Measurements from ENCODE around the gene ARL3.
"Not testable (repeated sequence)": the region's sequence is repeated elsewhere in the genome, so short reads cannot be mapped to it uniquely, and the experiment has no call there.

Gene ARL3

DNA sequence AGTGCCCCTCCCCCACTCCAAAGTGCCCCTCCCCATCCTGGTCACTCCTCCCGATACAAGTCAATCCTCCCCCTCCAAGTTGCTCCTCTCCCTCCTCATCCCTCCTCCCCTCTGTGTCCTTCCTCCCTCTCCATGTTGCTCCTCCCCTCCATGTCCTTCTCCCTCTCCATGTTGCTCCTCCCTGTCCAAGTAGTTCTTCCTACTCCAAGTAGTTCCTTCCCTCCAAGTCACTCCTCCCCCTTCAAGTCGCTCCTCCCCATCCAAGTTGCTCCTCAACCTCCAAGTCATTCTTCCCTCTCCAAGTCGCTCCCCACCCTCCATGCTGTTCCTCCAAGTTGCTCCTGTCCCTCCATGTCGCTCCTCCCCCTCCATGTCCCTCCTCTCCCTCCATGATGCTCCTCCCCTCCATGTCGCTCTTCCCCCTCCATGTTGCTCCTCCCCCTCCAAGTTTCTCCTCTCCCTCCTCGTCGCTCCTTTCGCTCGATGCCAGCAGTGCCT, 20.9 kb upstream of the ARL3 start:
- DNase-seq: no peak

DNA sequence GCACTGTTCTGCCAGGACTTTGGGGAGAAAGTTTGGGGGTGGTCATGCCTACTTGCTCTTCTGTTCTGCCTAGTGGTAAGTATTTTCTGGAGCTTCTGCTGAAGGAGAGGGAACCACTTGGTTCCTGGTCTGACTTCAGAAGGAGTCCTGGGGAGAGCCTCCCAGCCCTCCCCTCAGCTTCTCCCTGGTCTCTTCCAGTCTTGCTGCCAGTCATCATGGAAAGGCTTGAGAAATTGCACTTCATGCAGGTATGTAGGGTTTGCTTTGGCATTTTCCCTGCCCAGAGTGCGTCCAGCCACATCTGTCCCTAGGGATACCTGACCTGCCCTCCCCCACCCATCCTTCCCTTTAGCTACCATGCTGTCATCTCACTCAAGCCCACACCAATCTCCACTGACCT, 18.5 kb upstream of the ARL3 start:
- no peak for DNase-seq

DNA sequence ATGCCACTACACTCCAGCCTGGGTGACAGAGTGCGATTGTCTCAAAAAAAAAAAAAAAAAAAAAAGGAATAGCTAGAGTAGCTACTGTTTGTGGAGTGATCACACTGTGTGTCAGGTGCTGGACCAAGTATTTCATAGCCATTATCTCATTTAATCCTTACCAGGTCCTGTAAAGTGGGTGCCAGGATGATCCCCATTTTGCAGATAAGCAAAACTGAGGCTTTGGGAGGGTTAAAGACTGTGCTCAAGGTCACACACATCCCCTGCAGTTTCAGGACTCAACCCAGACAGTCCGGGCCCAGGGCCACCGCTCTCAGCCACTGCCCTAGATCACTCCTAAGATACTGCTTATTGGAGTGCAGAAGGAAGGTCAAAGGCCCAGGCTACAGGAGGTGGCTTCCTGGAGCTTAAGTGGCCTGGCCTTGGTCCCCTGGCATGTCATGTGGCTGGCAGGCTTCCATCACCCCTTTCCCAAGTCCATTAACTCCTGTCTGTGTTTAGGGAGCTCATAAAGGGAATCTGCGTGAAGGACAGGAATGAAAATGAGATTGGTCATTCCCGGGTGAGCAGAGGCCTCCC, 17.1 kb upstream of the ARL3 start:
- DNase-seq: no peak

DNA sequence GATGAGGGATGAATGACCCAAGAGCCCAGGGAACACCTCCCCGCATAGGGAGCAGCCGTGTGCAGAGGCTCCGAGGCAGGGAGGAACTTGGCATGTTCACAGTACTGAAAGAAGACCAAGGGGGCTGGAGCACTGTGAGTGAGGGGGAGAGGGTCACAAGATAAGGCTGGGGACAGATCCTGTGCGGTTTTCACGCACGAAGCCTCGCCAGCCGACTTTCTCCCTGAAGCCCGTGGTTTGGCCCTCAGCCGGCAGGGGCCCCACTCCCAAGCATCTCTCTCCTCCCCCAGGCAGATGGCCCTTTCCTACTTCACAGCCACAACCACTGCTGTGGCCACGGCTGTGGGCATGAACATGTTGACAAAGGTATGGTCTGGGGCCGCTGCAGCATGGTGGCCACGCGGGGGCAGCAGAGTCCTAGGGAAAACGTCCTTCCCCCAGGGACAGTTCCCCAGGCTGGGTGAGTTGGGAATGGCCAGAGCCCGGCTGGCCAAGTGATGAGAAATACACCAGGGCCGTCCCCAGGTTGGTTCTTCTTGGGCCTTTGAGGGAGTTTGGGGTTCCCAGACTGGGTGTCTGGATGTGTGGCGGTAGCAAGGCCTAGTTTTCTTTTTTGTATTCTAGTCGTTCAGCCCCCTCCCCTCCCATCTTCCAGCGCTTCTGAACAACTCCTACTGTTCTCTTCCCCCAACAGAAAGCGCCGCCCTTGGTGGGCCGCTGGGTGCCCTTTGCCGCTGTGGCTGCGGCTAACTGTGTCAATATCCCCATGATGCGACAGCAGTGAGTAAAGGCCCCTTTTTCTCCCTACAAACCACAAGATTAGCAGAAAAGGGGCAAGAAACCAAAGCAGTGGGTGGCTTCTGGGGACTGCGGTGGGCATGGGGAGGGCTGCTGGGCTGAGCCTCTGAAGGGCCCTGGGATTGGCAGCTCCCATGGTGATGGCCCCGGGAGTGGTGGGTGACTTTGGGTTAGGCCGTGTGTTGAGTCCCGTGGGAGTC, 15.1 kb upstream of the ARL3 start:
- peak; percentile 61 to 72 for DNase-seq

DNA sequence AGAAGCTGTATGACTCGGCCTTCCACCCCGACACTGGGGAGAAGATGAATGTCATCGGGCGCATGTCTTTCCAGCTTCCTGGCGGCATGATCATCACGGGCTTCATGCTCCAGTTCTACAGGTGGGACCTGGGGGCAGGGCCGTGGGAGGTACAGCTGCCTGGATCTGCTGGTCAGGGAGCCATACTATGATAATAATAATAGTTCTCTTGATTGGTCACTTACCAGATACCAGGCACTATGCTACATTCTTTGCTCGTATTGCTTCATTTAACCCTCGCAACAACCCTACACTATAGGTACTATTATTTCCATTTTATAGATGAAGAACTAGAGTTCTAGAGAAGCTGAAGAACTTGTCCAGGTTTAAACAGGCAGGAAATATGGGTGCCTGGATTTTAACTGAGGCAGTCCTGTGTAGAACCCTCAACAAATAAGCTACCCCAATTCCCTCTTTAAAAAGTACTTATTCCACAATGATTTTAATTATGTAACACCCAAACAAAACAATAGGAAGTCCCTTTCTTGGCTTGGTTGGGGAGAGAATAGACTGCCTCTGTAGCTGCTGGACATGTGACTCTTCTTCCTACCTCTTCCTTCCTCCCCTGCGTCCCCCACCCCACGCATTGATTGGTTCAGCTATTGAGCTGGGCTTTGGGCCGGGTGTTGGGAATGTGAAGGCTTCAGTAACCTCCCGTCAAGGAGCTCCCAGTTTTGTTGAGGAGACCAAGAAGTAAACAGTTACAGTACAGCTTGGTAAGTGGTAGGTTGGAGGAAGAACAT, 13.0 kb upstream of the ARL3 start:
- DNase-seq: no peak

DNA sequence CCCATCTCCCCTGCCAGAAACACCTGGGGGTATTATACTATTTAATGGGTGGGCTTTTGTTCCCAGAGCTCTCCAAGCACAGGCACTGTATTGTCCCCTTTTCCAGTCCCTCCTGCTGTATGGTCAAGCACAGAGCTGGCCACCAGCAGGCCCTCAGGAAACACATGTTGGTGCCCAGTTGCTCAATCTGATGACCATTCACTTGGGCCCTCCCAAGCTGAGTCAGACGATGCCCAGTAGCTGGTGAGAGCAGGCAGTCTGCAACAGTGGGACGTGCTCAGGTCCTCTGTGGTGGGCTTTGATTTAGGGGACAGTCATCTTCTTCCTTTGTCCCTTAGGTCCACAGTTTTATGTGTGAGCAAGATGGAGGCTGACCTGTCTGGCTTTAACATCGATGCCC, 12.1 kb upstream of the ARL3 start:
- no peak for DNase-seq

DNA sequence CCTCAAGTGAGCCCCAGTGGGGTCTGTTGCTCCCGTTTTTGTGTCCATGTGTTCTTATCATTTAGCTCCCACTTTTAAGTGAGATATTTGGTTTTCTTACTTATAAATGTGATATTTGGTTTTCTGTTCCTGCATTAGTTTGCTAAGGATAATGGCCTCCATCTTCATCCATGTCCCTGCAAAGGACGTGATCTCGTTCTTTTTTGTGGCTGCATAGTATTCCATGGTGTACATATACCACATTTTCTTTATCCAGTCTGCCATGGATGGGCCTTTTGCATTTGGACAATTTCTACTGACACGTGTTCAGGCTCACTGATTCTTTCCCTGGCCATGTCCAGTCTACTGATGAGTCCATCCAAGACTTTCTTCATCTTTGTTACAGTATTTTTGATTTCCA, 9.8 kb upstream of the ARL3 start:
- no peak for DNase-seq

DNA sequence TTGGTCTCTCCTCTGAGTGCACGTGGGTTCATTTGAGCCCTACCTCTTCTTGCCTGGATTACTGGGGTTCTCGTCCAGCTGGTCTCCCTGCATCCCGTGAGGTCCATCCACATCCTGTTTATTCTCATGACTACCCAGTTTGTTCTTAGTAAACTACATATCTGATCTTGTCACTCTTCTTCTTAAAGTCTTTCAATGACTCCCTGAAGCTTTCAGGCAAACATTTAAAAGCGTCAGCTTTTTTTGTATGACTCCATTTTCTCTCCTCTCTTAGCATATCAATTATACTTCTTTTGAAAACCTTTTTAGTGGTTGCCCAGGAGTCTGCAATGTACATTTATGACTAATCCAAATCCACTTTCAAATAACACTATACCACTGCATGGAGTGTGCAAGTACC, 7.8 kb upstream of the ARL3 start:
- DNase-seq: no peak

DNA sequence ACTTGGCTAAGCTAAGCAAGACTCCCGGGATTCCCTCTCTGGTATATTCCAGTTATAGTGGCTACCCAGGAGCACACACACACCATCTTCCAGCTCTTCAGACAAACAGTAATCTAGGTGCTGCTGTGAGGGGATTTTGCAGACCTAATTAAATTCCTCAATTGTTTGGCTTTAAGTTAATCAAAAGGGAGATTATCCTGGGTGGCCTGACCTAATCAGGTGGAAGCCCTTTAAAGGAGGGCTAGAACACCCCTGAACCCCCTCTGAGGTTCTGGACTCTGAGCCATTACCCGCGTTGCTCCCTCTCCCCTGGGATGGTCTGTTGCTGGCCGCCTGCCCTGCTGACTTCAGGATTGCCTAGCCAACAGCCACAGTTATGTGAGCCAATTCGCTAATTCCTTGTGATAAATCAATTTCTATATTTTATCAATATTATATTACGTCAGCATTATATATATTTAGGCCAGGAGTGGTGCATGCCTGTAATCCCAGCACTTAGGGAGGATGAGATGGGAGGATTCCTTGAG, 6.6 kb upstream of the ARL3 start:
- no peak for DNase-seq

DNA sequence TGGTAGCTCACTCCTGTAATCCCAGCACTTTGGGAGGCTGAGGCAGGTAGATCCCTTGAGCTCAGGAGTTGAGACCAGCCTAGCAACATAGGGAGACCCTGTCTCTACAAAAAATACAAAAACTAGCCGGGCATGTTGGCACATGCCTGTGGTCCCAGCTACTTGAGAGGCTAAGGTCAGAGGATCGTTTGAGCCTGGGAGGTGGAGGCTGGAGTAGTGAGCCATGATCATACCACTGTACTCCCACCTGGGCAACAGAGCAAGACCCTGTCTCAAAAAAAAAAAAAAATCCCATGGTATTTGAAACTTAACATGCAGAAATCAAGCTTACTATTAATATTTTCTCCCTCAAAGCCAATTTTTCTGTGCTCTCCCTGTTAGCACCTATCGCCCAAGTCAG, 6.1 kb upstream of the ARL3 start:
- no peak for DNase-seq

DNA sequence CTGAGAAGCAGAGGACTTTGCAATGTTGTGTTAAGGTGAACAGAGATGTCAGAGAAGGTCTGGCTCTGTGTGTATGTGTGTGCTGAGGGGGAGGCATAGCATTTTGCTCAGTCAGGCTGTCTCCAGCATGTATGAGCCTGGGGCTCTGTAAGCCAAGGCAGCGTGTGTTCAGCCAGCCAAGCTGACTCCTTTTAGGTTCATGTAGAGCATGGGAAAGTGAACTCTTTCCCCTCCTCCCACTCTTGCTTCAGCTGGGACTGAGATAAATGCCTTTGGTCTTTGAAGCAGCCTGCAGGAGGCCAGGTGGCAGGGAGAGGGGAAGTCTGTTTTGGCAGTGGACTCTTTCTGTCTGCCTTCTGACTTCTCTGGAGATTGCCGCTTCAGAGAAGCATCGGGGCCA, 4.0 kb upstream of the ARL3 start:
- no peak for DNase-seq

DNA sequence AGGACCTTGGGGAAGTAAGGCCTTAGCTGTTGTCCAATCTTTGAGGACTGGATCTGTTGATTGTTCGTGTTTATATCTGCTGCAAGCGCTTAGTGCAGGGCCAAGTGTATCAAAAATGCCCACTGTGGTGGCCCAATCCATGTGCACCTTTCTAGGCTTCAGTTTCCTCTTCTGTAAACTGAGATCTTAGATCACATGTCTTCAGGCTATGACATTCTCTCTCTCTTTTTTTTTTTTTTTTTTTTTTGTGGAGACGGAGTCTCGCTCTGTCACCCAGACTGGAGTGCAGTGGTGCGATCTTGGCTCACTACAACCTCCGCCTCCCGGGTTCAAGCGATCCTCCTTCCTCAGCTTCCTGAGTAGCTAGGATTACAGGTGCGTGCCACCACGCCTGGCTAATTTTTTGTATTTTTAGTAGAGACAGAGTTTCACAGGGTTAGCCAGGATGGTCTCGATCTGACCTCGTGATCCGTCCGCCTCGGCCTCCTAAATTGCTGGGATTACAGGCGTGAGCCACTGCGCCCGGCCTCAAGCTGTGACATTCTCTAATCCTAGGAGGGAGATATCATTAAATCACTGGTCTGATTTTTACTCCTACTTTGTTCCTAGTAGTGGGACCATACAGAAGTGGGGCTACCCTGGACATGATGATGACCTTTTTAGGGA, 2.8 kb upstream of the ARL3 start:
- DNase-seq: not testable (repeated sequence)

DNA sequence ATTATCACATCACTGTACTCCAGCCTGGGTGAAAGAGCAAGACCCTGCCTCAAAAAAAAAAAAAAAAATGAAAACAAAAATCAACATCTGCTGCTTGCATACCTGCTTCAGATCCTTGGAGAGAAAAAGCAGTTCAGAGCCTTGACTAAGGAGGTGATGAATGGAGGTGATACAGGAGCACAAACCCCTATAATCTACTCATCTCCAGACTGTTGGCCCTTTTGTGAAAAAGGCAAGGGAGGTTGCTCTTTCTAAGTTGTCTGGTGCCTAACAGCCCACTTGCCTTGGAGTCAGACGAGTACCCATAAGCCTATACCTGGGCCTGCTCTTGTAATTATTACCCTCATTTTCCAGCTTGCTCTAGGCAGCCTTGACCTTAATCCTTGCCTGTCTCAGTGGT, 1.7 kb upstream of the ARL3 start:
- DNase-seq: no peak

DNA sequence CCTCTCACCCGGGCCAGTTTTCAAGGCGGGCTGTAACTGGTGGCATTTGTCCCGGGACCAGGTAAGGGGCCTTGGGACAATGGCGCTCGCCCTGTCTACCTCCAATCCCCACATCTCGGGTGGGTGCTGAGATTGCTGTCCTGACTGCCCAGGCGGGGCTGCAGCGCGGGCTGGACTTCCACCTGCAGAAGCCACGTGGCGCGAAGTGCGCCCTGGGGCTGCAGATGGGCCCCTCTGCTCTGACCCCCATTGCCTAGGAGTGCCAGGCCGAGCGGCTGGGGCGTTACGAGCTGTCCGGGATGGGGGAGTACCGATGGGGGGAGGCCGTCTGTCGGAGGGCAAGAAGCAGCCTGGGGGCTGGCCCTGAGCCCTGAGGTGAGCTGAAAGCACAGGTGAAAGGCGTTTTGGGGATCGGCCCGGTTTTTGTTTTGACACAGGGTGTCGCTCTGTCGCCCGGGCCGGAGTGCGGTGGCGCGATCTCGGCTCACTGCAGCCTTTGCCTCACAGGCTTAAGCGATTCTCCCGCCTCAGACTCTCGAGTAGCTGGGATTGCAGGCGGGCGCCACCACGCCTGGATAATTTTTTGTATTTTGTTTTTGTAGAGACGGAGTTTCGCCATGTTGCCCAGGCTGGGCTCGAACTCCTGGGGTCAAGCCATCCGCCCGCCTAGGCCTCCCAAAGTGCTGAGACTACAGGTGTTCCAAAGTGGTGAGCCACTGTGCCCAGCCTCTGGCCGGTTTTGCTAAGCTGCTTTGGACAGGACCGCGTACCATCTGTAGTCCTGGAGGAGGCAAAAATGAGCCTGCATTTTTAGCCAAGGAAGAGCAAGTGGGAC, 641 bp upstream of the ARL3 start, which contains the start of gene SFXN2:
SFXN2 (plus strand) TSS at position 16 of the 835 bp plus-strand sequence. CDS start 12,001 bp downstream, outside the sequence.
- DNase-seq: peak; percentile 61 to 68

DNA sequence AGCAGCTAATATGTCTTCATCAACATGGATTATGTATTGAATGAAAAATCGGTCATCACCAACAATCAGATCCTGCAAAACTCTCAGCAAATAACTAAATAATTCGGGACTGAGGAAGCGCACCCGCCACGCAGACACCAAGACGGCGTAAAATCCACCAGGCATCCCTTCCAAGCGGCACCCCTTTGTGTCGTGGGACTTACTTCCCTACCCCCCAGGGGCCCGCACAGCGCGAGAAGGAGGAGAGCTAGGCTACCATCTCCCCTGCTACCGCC, 721 bp downstream of the ARL3 start:
- no peak for DNase-seq

DNA sequence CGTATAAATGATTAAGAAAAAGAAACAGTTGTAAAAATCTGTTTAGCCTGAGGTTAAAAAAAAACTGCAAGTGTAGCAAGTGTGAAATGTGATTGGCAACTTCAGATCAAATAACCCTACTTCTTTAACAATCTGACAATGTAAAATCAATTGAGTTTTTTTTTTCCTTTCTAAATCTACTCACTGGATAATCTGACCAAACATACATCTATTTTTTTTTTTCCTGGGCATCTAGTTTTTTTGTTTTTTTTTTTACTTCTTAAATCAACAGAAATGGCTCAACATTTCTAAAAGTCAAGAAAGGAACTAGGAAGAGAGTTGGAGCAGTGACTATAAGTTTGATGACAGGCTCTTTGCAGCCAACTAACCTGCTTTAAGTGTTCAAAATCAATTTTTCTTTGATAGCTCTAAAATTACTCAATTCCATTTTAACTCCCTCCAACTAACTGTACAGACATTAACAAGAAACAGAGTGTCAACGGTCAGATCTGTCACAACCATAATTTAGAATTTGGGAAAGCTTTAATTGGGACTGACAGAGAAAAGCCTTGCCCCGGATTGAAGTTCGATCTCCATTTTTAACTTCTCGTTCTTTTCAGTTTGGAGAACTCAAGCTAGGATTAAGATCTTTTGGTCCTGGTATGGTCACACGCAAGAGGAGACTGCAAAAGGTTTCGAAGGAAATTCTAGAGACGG, 1.2 kb downstream of the ARL3 start:
- no peak for DNase-seq

DNA sequence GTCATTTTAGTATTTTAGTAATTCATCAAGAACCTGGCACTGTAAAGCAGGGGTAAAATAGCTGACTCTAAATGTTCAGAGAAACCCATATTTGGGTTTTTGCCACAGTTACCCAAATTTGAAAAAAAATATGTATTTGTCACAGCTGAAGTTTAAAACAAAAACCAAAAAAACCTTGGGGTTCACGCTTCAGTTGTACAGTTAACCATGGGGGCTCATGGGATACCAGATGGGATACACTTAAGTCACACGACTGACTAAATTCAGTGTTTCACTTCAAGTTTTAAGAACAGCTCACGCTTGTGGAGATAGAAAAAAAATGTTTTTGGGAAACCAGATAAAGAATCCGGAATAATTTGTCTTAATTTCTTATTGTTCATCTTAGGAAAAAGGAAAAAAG, 2.1 kb downstream of the ARL3 start:
- no peak for DNase-seq

DNA sequence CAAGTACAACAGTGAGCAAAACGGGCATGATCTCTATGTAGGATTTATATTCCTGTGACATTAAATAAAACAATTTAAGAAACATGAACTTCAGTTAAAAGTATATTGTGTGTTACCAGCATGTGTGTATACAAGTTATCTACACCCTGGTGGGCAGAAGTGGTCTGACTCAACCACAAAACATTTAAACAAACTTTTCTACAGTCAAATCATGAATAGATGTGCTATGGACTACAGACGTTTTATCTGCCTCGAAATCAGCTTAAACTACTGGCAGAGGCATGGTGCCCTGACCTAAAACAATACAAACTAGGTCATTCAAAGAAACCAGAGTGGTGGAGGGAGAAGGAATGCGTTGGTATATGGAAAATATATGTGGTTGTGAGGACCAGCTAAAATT, 3.6 kb downstream of the ARL3 start:
- no peak for DNase-seq

DNA sequence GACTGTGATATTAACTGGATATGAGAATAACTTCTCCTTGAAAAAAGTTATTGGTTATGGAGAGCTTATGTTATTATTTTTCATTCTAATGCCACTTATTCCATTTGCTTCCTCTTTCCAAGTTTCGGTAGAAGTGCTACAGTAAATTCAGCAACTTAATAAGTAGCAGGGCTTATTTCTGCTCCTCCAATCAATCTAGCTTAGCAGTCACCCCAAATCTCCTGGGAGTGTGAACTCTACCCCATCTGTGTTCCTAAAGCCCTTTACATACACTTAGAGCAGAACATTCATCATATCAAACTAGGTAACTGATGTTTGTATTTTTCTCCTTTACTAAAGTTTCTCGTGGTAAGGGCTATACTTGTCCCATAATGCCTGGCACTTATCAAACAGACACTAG, 8.7 kb downstream of the ARL3 start:
- DNase-seq: no peak

DNA sequence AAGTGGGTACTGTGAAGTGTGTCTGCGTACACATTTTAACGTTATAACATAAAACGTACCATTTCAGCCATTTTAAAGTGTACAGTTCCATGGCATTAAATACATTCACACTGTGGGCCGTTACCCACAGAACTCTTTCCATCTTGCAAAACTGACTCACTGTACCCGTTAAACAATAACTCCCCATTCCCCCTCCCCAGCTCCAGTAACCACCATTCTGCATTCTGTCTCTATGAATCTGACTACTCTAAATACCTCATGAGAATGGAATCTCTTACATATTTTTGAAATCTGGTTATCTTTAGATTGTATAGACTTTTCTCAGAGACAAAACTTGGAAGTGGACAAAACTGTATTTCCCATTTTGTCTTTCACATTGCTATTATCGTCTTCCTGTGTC, 9.3 kb downstream of the ARL3 start:
- no peak for DNase-seq

DNA sequence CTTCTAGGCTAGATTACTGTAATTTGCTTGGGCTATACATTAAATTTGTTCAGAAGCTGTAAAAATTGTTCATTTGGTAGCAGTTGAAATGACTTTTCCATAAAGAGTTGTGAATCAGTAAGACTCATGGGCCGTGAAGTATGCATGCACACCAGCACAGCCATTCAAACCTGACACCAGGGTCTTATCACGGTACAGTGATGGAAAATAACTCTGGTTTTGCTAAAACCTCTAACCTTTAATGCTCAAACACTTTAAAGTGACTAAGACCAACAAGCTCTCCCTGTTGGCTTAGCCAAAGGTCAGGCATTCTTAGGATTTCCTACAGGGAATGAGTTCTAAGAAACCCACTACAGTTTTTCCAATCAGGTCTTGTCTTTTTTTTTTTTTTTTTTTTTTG, 11.5 kb downstream of the ARL3 start:
- no peak for DNase-seq
